ENCODE data around the gene STARD5. TPM values are rescaled to one million over a fixed set of nuclear protein-coding genes. Genes with fewer than 3 reads are reported as not detected.

The STARD5 gene
- total and polyA plus RNA-seq, 2 experiments from 2014 or later = 3.8 to 10.1 TPM

- Mint-ChIP-seq H3K4me1 (peaks cover 5% of the 10 kb centered on the region; the same call in 2 of the 3 replicates), H3K9me3 (peaks cover 29% of the 10 kb centered on the region), H3K36me3 (ENCODE audit: low read depth) (peaks cover 14% of the 10 kb centered on the region), H3K27ac (no peak overlapping the region), H3K4me3 (no peak overlapping the region), H3K27me3 (ENCODE audit: insufficient read depth, low read depth, poor library complexity) (peaks cover 6% of the 10 kb centered on the region)
- H3K4me3 ChIP-seq = no peak overlapping the region
- H3K4me1 ChIP-seq (ENCODE audit: insufficient read depth) = peaks cover 4% of the 10 kb centered on the region; the same call in 1 of the 2 replicates
- no peaks in the 10 kb centered on the region for H3K27me3 ChIP-seq (ENCODE audit: insufficient read depth)
- no peaks in the 10 kb centered on the region; the same call in 1 of the 2 replicates for H3K36me3 ChIP-seq (ENCODE audit: insufficient read depth)
- no peak for TF ChIP-seq ZNF114 (CRISPR knock-in tag; IDR thresholded peaks at IDR 0.05)
- TF ChIP-seq NANOG (IDR thresholded peaks at IDR 0.05; ENCODE audit: borderline replicate concordance) = no peak
- TF ChIP-seq STAT1 (IDR thresholded peaks at IDR 0.05; ENCODE audit: unreplicated experiment) = no peak
- TF ChIP-seq EZH2 (IDR thresholded peaks at IDR 0.05; ENCODE audit: low read depth, unreplicated experiment) = no peak
- no peak for TF ChIP-seq EZH2phosphoT487 (IDR thresholded peaks at IDR 0.05; ENCODE audit: unreplicated experiment)
- no peak for TF ChIP-seq ZNF331 (CRISPR knock-in tag; IDR thresholded peaks at IDR 0.05; ENCODE audit: low read depth)
- TF ChIP-seq CTCF (conservative IDR thresholded peaks at IDR 0.05; ENCODE audit: low read depth in 2 of 2) = no peak
- TF ChIP-seq ETS1 (IDR thresholded peaks at IDR 0.05) = no peak
- no peak for TF ChIP-seq POLR2AphosphoS5 (IDR thresholded peaks at IDR 0.05; ENCODE audit: low read depth)
- no peak for TF ChIP-seq CREB1 (CRISPR knock-in tag; IDR thresholded peaks at IDR 0.05; ENCODE audit: low read depth)
- no peak for TF ChIP-seq REST (IDR thresholded peaks at IDR 0.05; ENCODE audit: unreplicated experiment)
- no peak for TF ChIP-seq JUNB (IDR thresholded peaks at IDR 0.05; ENCODE audit: unreplicated experiment)
- no peak for TF ChIP-seq ZNF462 (CRISPR knock-in tag; IDR thresholded peaks at IDR 0.05)
- H3K27ac ChIP-seq (ENCODE audit: low read depth) = no peak overlapping the region
- no peaks in the 10 kb centered on the region for H4K20me1 ChIP-seq (replicated peaks; ENCODE audit: insufficient read depth)
- ATAC-seq = no peak
- H3F3A ChIP-seq (replicated peaks; ENCODE audit: low read depth) = no peaks in the 10 kb centered on the region
- H3K4me2 ChIP-seq = no peak overlapping the region
- H2AFZ ChIP-seq = no peak overlapping the region
- no peaks in the 10 kb centered on the region for H3K9me2 ChIP-seq (ENCODE audit: insufficient read depth)
- DNase-seq (ENCODE audit: low spot score) = no peak
- H3K79me2 ChIP-seq (replicated peaks; ENCODE audit: insufficient read depth) = no peaks in the 10 kb centered on the region
Measured at GRCh38 chr15:81279621-81280485, 44.1 kb downstream of the STARD5 start.

All from GM23338 (cell line).